BLaER1 (cell line): ENCODE results near the gene ENO2.

Experiments used
- H3K27ac ChIP-seq: shearing (Covaris generic); formaldehyde crosslinking; 2 replicates; pipeline ENCODE4 v1.8.1; 2022
- H3K27me3 ChIP-seq: shearing (Covaris generic); formaldehyde crosslinking; 2 replicates; pipeline ENCODE4 v1.8.1; 2022
- H3K36me3 ChIP-seq: shearing (Covaris generic); formaldehyde crosslinking; 2 replicates; pipeline ENCODE4 v1.8.1; 2022
- H3K4me1 ChIP-seq: shearing (Covaris generic); formaldehyde crosslinking; 2 replicates; pipeline ENCODE4 v1.8.1; 2022
- H3K4me2 ChIP-seq: shearing (Covaris generic); formaldehyde crosslinking; 2 replicates; pipeline ENCODE4 v1.8.1; 2022
- H3K4me3 ChIP-seq: shearing (Covaris generic); formaldehyde crosslinking; 2 replicates; pipeline ENCODE4 v1.8.1; 2022
- H3K9ac ChIP-seq: shearing (Covaris generic); formaldehyde crosslinking; 2 replicates; pipeline ENCODE4 v1.8.1; 2022
- H3K9me3 ChIP-seq: shearing (Covaris generic); formaldehyde crosslinking; 2 replicates; pipeline ENCODE4 v1.8.1; 2022
- H4K20me1 ChIP-seq: shearing (Covaris generic); formaldehyde crosslinking; 2 replicates; pipeline ENCODE4 v1.8.1; 2022
- Cebpa-rat ChIP-seq: shearing (Covaris generic); IDR thresholded peaks from 2 replicates; pipeline ENCODE4 v1.8.1; 2022

Gene ENO2

DNA sequence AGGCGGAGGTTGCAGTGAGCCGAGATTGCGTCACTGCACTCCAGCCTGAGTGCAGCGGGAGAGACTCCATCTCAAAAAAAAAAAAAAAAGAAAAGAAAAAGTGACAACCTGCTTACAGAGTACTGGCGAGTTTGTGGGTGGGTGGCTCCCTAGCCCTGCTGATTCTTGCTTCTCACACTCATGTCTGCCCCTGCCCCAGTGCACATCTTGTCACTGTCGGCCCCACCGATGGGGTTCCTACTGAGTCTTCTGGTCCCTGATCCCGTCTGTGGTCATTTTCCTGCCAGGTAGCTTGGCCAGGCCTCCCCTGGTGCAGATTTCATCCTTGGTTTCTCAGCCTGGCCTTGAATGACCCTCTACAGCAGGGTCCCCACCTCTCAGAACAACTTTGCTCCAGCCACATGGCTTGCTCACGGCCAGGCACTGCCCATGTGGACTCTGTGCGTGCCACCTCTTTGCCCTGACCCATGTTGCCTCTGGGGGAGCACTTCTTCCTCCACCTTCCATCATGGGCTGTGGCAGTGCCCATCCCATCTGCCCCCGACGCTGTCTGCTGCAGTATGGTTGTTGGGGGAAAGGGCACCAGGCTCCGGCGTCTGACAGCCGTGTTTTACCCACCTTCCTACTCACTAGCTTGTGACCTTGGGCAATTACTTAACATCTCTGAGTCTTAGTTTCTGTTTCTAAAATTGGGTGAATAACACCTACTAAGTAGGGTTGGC lies 34.7 kb downstream of the ENO2 start:
- Histone ChIP-seq H3K27ac (peak overlapping the region; percentile 91; the same call in 1 of the 2 replicates), H3K27me3 (no peaks in the 10 kb centered on the region), H3K9ac (no peak overlapping the region; the same call in none of the 2 replicates), H3K36me3 (0 out of 2 replicates have a peak, but pooled peaks cover 7% of the 10 kb centered on the region), H3K4me1 (peaks cover 78% of the 10 kb centered on the region), H3K4me2 (peak overlapping the region; percentile 60), H3K9me3 (no peaks in the 10 kb centered on the region), H3K4me3 (no peak overlapping the region), H4K20me1 (no peaks in the 10 kb centered on the region)
- TF ChIP-seq Cebpa-rat, result peak; percentile 29; the same call in 1 of the 2 replicates

DNA sequence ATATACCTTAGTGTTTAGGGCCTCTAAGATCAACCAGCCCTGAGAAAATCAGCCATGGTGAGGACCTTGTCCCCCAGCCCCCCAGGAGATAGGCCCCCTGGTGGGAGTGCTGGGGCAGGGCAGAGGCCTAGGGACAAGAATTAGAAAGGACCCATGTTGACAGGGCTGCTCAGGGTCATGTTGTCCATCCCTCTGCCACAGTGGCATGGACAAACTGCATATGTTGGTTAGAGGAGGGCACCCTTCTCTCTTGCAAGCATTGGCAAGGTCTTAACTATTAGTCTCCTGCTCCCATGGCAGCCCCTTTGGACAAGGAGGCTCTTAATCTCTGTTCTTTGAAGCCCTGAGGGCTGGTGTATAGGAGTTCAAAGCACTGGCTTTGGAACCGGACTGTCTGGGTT lies 36.0 kb downstream of the ENO2 start:
- Histone ChIP-seq H3K9ac (peak overlapping the region; percentile 93), H3K4me1 (peaks cover 85% of the 10 kb centered on the region), H4K20me1 (no peaks in the 10 kb centered on the region), H3K4me3 (peak overlapping the region; percentile 91), H3K36me3 (peaks cover 17% of the 10 kb centered on the region), H3K27ac (peak overlapping the region; percentile 91), H3K9me3 (no peaks in the 10 kb centered on the region), H3K27me3 (no peaks in the 10 kb centered on the region), H3K4me2 (peak overlapping the region; percentile 91)
- no peak for TF ChIP-seq Cebpa-rat

DNA sequence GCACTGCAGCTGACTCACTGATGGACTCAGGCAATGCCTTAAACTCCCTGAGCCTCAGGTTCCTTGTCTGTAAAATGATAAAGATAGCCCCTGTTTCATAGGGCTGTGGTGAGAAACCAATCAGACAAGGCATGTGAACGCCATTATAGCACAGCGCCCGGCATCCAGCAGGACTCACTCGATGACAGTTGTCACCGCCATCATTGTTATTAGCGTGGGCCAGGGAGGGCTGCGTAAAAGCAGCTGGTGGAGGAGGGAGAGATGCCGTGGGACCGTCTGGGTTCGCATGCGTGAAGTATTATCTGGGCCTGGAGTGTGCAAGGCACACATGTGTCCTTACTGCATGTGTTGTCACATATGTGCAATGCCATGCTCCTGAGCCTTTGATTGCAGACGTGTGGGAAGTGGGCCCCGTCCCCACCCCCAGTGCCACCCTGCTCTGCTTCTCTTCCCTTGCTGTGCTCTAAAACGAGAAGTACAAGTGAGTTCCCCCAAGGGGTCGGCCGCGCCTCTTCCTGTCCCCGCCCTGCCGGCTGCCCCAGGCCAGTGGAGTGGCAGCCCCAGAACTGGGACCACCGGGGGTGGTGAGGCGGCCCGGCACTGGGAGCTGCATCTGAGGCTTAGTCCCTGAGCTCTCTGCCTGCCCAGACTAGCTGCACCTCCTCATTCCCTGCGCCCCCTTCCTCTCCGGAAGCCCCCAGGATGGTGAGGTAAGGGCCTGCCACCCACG lies 36.6 kb downstream of the ENO2 start, which contains the start of gene PTPN6:
Gene PTPN6, plus strand, starts transcription at position 546 of the 730 bp plus-strand sequence. Its CDS starts 157 bp downstream, at position 703.
- Histone ChIP-seq H3K36me3 (peaks cover 17% of the 10 kb centered on the region), H3K4me2 (peak within 1 kb of the TSS; percentile 91), H3K9ac (peak within 1 kb of the TSS; percentile 93), H3K9me3 (no peaks in the 10 kb centered on the region), H3K4me3 (peak within 1 kb of the TSS; percentile 91), H3K27ac (peak within 1 kb of the TSS; percentile 91), H3K27me3 (no peaks in the 10 kb centered on the region), H4K20me1 (no peaks in the 10 kb centered on the region), H3K4me1 (peaks cover 85% of the 10 kb centered on the region)
- TF ChIP-seq Cebpa-rat, result no peak

DNA sequence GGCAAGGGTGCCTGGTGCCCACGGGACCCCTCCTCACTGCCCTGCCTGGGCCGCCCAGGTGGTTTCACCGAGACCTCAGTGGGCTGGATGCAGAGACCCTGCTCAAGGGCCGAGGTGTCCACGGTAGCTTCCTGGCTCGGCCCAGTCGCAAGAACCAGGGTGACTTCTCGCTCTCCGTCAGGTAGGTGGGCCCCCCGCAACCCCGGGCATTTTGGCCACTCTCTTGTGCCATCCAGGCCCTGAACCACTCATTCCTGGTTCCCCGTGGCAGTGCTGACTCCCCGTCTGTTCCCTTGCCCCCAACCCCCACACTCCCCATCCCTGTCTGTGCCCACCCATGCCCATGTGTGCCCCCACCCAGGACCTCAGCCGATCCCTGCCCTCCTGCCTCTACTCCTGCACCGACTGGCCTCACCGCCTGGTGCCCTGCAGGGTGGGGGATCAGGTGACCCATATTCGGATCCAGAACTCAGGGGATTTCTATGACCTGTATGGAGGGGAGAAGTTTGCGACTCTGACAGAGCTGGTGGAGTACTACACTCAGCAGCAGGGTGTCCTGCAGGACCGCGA lies 37.3 kb downstream of the ENO2 start:
- Histone ChIP-seq H3K4me3 (peak overlapping the region; percentile 91), H3K9ac (peak overlapping the region; percentile 93), H3K27me3 (no peaks in the 10 kb centered on the region), H3K4me2 (peak overlapping the region; percentile 91), H3K9me3 (no peaks in the 10 kb centered on the region), H3K27ac (peak overlapping the region; percentile 91), H3K36me3 (peaks cover 23% of the 10 kb centered on the region), H4K20me1 (no peaks in the 10 kb centered on the region), H3K4me1 (peaks cover 85% of the 10 kb centered on the region)
- TF ChIP-seq Cebpa-rat, result no peak

DNA sequence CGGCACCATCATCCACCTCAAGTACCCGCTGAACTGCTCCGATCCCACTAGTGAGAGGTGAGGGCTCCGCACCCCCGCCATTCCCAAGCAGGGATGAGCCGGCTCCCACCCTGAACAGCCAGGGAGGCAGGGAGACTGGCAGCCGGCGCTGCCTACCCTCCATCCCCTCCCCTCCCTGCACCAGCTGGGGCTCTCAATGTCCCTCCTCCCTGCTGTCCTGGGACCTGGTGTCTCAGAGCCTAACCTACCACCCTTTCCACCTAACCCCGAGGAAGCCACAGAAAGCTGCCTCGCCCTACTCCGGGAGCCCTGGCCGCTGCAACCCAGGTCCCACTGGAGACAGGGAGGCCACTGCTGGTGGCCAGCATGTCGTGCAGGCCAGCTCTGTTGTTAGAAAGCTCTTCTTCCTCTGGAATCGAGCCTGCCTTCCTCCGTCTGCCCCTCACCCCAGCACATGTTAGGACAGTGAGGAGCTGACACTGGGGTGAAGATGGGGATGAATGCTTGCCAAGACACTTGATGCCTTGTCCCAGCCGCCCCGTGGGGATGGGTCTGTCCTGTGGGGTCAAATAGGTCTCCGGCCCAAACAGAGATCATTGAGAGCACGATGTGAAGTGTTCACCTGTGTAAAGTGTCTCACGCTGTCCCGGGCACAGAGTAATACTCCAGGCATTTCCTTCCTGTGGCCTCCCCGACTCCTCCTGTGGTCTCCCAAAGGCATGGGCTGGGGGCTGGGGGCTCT lies 37.9 kb downstream of the ENO2 start:
- Histone ChIP-seq H3K4me2 (peak overlapping the region; percentile 91), H3K9me3 (no peaks in the 10 kb centered on the region), H3K4me3 (peak overlapping the region; percentile 91), H4K20me1 (no peaks in the 10 kb centered on the region), H3K27me3 (no peaks in the 10 kb centered on the region), H3K9ac (peak overlapping the region; percentile 93), H3K27ac (peak overlapping the region; percentile 91), H3K4me1 (peaks cover 85% of the 10 kb centered on the region), H3K36me3 (peaks cover 30% of the 10 kb centered on the region)
- no peak for TF ChIP-seq Cebpa-rat

DNA sequence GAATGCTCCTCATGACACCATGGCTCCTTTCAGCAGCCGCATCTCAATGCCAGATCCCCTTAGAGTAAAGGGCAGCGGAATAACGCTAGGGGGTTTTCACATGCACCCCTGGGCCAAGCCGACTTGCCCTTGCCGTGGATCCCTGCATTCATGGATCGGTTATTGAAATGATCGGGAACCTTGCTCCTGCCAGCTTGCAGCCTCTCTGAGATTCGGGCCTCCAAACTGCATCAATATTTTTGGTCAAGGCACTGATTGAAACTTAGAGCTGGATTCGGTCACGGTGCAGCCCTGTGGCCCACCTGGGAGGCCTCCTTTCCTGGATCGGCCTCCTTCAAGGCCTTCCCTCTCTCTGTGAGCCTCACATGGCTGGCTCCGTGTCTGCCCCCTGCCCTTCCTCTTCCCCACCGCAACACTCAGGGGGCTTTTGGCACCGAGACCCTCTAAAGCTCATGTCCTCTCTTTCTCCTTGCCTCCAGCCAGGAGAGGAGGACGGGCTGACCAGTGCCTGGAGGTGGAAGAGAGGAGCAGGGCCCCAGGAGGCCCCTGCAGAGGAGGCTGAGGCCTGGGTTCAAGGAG lies 38.6 kb downstream of the ENO2 start:
- Histone ChIP-seq H3K36me3 (peaks cover 35% of the 10 kb centered on the region), H4K20me1 (no peaks in the 10 kb centered on the region), H3K4me3 (peak overlapping the region; percentile 91), H3K9me3 (no peaks in the 10 kb centered on the region), H3K9ac (peak overlapping the region; percentile 93), H3K4me2 (peak overlapping the region; percentile 91), H3K27ac (peak overlapping the region; percentile 91), H3K27me3 (no peaks in the 10 kb centered on the region), H3K4me1 (peaks cover 85% of the 10 kb centered on the region)
- no peak for TF ChIP-seq Cebpa-rat

DNA sequence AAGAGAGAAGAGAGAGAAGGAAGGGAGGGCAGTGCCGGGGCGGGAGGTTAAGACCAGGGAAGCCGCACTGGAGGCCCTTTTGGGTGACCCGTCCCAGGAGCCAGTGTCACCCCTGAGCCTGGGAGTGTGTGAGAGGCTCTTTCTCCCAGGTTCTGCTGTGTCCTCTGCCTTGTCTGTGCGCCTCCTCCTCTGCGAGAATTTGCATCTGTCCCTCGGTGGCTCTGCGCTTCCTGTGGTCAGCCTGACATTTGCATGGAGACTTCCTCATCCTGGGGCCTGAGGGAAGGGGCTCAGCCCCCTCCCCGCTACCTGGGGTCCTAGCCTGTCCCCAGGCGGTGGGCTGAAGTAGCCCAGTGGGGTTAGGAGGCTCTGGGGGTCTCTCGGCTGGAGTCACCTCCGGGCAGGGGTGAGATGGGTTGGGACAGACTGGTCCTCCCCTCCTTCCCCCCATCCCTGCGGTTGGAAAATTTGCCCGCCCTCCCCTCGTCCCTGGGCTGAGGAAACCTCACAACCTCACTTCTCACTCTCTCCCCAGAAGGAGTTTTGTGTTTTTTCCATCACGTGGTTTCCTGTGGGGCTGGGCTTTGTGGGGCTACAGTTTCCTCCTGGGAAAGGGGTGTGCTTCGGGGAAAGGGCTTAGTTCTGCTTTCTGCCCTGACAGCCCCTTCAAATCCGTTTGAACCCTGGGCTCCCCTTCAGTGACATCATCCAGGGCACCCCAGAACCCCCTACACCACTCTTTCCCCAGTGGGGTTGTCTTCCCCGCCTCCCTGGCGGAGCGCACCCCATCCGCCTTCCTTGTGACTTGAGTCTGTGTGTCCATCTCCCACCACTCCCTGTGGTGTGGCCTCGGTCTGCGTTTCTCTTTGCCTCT lies 39.3 kb downstream of the ENO2 start:
- no peaks in the 10 kb centered on the region for H3K9me3 ChIP-seq
- peak overlapping the region; percentile 93 for H3K9ac ChIP-seq
- H3K4me1 ChIP-seq, result peaks cover 85% of the 10 kb centered on the region
- peaks cover 42% of the 10 kb centered on the region for H3K36me3 ChIP-seq
- no peaks in the 10 kb centered on the region for H4K20me1 ChIP-seq
- peak overlapping the region; percentile 91 for H3K4me2 ChIP-seq
- H3K4me3 ChIP-seq, result peak overlapping the region; percentile 91
- no peaks in the 10 kb centered on the region for H3K27me3 ChIP-seq
- no peak for TF ChIP-seq Cebpa-rat
- H3K27ac ChIP-seq, result peak overlapping the region; percentile 91

DNA sequence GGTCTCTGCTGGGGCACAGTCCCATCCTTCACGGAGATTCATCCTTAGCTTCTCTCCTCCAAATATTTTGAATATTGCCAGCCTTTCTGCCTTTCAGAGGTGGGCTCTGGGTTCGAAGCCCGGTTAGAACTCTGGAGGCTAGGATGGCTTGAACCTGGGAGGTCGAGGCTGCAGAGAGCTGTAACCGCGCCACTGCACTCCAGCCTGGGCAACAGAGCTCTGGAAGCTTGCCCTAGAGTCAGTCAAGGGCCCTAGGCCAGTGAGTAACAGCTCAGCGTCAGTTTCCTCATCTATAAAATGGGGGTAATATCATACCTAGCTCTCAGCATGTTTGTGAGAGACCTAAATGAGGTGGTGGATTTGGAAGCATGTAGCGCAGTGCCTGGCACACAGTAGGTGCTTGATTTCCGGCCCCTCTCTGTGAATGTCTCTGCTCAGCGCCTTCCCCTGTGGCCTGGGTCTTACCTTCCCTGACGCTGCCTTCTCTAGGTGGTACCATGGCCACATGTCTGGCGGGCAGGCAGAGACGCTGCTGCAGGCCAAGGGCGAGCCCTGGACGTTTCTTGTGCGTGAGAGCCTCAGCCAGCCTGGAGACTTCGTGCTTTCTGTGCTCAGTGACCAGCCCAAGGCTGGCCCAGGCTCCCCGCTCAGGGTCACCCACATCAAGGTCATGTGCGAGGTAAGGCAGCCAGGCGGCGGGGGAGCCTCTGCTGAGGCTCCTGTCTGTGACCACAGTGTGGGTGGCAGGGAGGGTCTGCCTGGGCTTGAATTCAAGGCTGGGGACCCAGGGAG lies 40.1 kb downstream of the ENO2 start:
- H3K27ac ChIP-seq, result peak overlapping the region; percentile 91
- no peaks in the 10 kb centered on the region for H4K20me1 ChIP-seq
- H3K9ac ChIP-seq, result peak overlapping the region; percentile 93
- H3K4me1 ChIP-seq, result peaks cover 83% of the 10 kb centered on the region
- H3K27me3 ChIP-seq, result no peaks in the 10 kb centered on the region
- H3K4me2 ChIP-seq, result peak overlapping the region; percentile 91
- peak overlapping the region; percentile 91 for H3K4me3 ChIP-seq
- no peaks in the 10 kb centered on the region for H3K9me3 ChIP-seq
- no peak for TF ChIP-seq Cebpa-rat
- H3K36me3 ChIP-seq, result peaks cover 42% of the 10 kb centered on the region
